ENCODE data around the gene INTS6L.

Gene INTS6L

GRCh38 chrX:135520553-135521404, at the start of gene INTS6L:
INTS6L (plus strand) TSS chrX:135520660; CDS start chrX:135520993, 333 bp downstream.
- peak; percentile 80 for DNase-seq

- DNase-seq, result no peak
These were observed 44.1 kb upstream of the INTS6L start for GRCh38 chrX:135476378-135476777.

GRCh38 chrX:135477576-135477975, 42.9 kb upstream of the INTS6L start:
- DNase-seq, result peak; percentile 44

GRCh38 chrX:135480076-135480475, 40.4 kb upstream of the INTS6L start:
- no peak for DNase-seq

GRCh38 chrX:135481696-135482179, 38.7 kb upstream of the INTS6L start:
- DNase-seq, result no peak

GRCh38 chrX:135484641-135485289, 35.7 kb upstream of the INTS6L start:
- no peak for DNase-seq

GRCh38 chrX:135489542-135489941, 30.9 kb upstream of the INTS6L start:
- DNase-seq, result no peak

GRCh38 chrX:135490979-135491514, 29.4 kb upstream of the INTS6L start:
- DNase-seq, result no peak

- DNase-seq, result no peak
These were observed 26.0 kb upstream of the INTS6L start for GRCh38 chrX:135494453-135494852.

- no peak for DNase-seq
These were observed 22.7 kb upstream of the INTS6L start for GRCh38 chrX:135497736-135498135.

- no peak for DNase-seq
These were observed 22.2 kb upstream of the INTS6L start for GRCh38 chrX:135498236-135498635.

GRCh38 chrX:135505351-135505750, 15.1 kb upstream of the INTS6L start:
- DNase-seq, result no peak

GRCh38 chrX:135509885-135510284, 10.6 kb upstream of the INTS6L start:
- DNase-seq, result no peak

- no peak for DNase-seq
These were observed 7.8 kb upstream of the INTS6L start for GRCh38 chrX:135512508-135513129.

- no peak for DNase-seq
These were observed 7.3 kb upstream of the INTS6L start for GRCh38 chrX:135513130-135513515.

GRCh38 chrX:135516376-135516775, 4.1 kb upstream of the INTS6L start:
- DNase-seq, result no peak

GRCh38 chrX:135518161-135518560, 2.3 kb upstream of the INTS6L start:
- DNase-seq, result no peak

- DNase-seq, result no peak
These were observed 373 bp upstream of the INTS6L start for GRCh38 chrX:135520022-135520552.

GRCh38 chrX:135521405-135522131, 1.1 kb downstream of the INTS6L start:
- DNase-seq, result peak; percentile 83

- DNase-seq, result no peak
These were observed 1.7 kb downstream of the INTS6L start for GRCh38 chrX:135522132-135522530.

GRCh38 chrX:135522878-135523693, 2.6 kb downstream of the INTS6L start:
- DNase-seq, result no peak

GRCh38 chrX:135528254-135528653, 7.8 kb downstream of the INTS6L start:
- DNase-seq, result no peak
